Dendritic cell treated with granulocyte-macrophage colony-stimulating factor and Interleukin-4, amounts not matched to agents 40 ng/mL and 50 ng/mL, for 4 days (primary cell): ENCODE measurements around the gene FNDC3B.

ENCODE experiments used
- H3K27ac Mint-ChIP-seq: one replicate; pipeline ENCODE4 v1.8.0; 2022; ENCODE audit warnings: mild to moderate bottlenecking, mixed read lengths
- H3K27me3 Mint-ChIP-seq: one replicate; pipeline ENCODE4 v1.8.0; 2022; ENCODE audit warnings: mild to moderate bottlenecking, mixed read lengths
- H3K36me3 Mint-ChIP-seq: one replicate; pipeline ENCODE4 v1.8.0; 2022; ENCODE audit warnings: low read depth, mixed read lengths
- H3K4me1 Mint-ChIP-seq: one replicate; pipeline ENCODE4 v1.8.0; 2022; ENCODE audit warnings: low read depth, mixed read lengths
- H3K4me3 Mint-ChIP-seq: one replicate; pipeline ENCODE4 v1.8.0; 2022; ENCODE audit warnings: mild to moderate bottlenecking, moderate library complexity, mixed read lengths
- H3K9me3 Mint-ChIP-seq: one replicate; pipeline ENCODE4 v1.8.0; 2022; ENCODE audit warnings: mixed read lengths
- intact Hi-C: fragments of 100-400 bp; cut with micrococcal nuclease; formaldehyde crosslinking; loops from one replicate; pipeline ENCODE4 v1.15.0; 2022

Gene FNDC3B

GRCh38 chr3:172177046-172177445, 137.7 kb downstream of the FNDC3B start:
- H3K36me3 Mint-ChIP-seq = peaks cover 11% of the 10 kb centered on the region

GRCh38 chr3:172177803-172178316, 138.5 kb downstream of the FNDC3B start:
- Mint-ChIP-seq H3K36me3 (peaks cover 11% of the 10 kb centered on the region), H3K27ac (peak overlapping the region; percentile 50), H3K4me1 (peaks cover 75% of the 10 kb centered on the region), H3K4me3 (no peak overlapping the region), H3K27me3 (no peaks in the 10 kb centered on the region), H3K9me3 (no peaks in the 10 kb centered on the region)
- intact Hi-C loops = no loop called here

More at GRCh38 chr3:172177046-172177445, 137.7 kb downstream of the FNDC3B start:
- Mint-ChIP-seq H3K4me3 (no peak overlapping the region), H3K4me1 (peaks cover 71% of the 10 kb centered on the region), H3K9me3 (no peaks in the 10 kb centered on the region), H3K27ac (peak overlapping the region; percentile 66), H3K27me3 (no peaks in the 10 kb centered on the region)
- intact Hi-C loops = no loop called here

DNA sequence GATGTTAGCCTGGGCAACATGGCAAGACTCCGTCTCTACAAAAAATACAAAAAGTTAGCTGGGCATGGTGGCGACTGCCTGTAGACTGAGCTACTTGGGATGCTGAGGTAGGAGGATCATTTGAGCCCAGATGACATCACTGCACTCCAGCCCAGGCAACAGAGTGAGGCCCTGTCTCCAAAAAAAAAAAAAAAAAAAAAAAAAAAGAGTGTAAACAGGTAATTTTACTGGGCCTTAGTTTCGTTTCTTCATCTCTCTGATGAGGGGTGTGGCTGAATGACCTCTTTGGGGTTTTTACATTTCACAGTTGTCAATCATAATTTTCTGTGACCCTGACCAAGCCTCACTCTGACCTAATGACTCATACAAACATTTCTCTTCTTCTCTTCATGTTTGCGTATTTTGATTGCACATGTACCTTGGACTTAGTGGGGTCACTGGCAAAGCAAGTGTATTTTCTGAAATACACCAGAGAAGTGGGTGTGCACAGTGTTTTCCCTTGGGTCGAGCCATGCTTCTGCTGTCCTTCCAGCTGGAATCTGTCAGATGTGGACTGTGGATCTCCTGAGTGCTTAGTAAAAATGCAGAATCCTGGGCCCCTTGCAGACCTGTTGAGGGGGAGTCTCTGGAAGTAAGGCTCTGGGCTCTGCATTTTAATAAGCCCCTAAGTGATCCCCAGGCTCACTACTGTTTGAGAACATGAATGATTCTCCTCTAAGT, 140.5 kb downstream of the FNDC3B start:
- Mint-ChIP-seq H3K4me3 (no peak overlapping the region), H3K27ac (peak overlapping the region; percentile 27), H3K9me3 (no peaks in the 10 kb centered on the region), H3K4me1 (peaks cover 80% of the 10 kb centered on the region), H3K27me3 (no peaks in the 10 kb centered on the region), H3K36me3 (peaks cover 18% of the 10 kb centered on the region)
- intact Hi-C loops = no loop called here

- intact Hi-C loops = no loop called here
- peaks cover 18% of the 10 kb centered on the region for H3K36me3 Mint-ChIP-seq
- no peaks in the 10 kb centered on the region for H3K9me3 Mint-ChIP-seq
- H3K4me3 Mint-ChIP-seq = no peak overlapping the region
- H3K4me1 Mint-ChIP-seq = peaks cover 81% of the 10 kb centered on the region
- peak overlapping the region; percentile 27 for H3K27ac Mint-ChIP-seq
- H3K27me3 Mint-ChIP-seq = no peaks in the 10 kb centered on the region
Observed at GRCh38 chr3:172180473-172180872, 141.1 kb downstream of the FNDC3B start.

GRCh38 chr3:172181932-172182586, 142.7 kb downstream of the FNDC3B start:
- H3K27ac Mint-ChIP-seq = peak overlapping the region; percentile 69
- no peak overlapping the region for H3K4me3 Mint-ChIP-seq
- peaks cover 18% of the 10 kb centered on the region for H3K36me3 Mint-ChIP-seq
- H3K9me3 Mint-ChIP-seq = no peaks in the 10 kb centered on the region
- intact Hi-C loops = no loop called here
- H3K27me3 Mint-ChIP-seq = no peaks in the 10 kb centered on the region
- peaks cover 71% of the 10 kb centered on the region for H3K4me1 Mint-ChIP-seq

DNA sequence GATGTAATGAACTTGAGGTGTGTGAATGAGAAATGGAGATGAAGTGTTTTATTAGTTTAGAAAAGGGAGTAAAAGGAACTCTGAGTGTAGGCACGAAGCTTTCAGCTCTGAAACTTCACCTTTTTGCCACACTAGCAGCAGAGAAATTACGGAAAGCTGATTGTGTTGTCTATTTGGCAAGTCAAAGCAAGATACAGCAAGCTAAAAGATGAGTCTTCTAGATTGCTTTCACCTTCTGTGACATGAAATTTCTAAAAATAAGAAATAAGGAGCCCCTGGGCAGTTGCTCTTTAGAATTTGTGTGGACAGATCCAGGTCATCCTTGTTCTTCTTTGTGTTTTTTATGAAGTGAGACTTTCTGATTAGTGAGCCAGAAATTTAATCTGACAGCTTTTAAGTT, 143.4 kb downstream of the FNDC3B start:
- Mint-ChIP-seq H3K9me3 (no peaks in the 10 kb centered on the region), H3K27ac (peak overlapping the region; percentile 69), H3K27me3 (no peaks in the 10 kb centered on the region), H3K4me3 (no peak overlapping the region), H3K4me1 (peaks cover 66% of the 10 kb centered on the region), H3K36me3 (peaks cover 16% of the 10 kb centered on the region)
- intact Hi-C loops = no loop called here

- intact Hi-C loops = no loop called here
- Mint-ChIP-seq H3K9me3 (no peaks in the 10 kb centered on the region), H3K27ac (no peak overlapping the region)
Observed at GRCh38 chr3:172184106-172184822, 144.9 kb downstream of the FNDC3B start.

GRCh38 chr3:172185907-172186306, 146.5 kb downstream of the FNDC3B start:
- peaks cover 56% of the 10 kb centered on the region for H3K4me1 Mint-ChIP-seq
- intact Hi-C loops = no loop called here
- peaks cover 7% of the 10 kb centered on the region for H3K36me3 Mint-ChIP-seq
- peak overlapping the region; percentile 24 for H3K4me3 Mint-ChIP-seq
- H3K27ac Mint-ChIP-seq = peak overlapping the region; percentile 33
- no peaks in the 10 kb centered on the region for H3K27me3 Mint-ChIP-seq
- no peaks in the 10 kb centered on the region for H3K9me3 Mint-ChIP-seq

More at GRCh38 chr3:172184106-172184822, 144.9 kb downstream of the FNDC3B start:
- peaks cover 7% of the 10 kb centered on the region for H3K36me3 Mint-ChIP-seq
- H3K4me3 Mint-ChIP-seq = no peak overlapping the region
- H3K27me3 Mint-ChIP-seq = no peaks in the 10 kb centered on the region
- peaks cover 64% of the 10 kb centered on the region for H3K4me1 Mint-ChIP-seq

DNA sequence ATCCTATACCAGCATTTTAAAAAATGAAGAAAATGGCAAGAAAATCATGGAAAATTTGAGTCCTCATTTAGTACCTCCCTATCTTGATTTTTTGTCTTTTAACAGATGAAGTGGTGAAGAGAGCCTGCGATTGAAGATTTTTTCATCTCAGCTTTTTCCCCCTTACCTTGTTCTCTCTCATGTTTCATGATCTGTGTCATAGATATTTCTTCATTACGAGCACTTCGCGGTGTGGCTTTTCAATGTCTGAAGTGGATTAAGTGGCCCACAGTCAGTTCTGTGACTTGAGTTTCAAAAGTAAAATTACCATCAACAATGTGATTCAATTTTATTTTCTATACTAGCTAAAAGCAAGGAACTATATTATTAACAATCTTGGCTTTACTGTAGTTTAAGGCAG, 147.2 kb downstream of the FNDC3B start:
- H3K36me3 Mint-ChIP-seq = peaks cover 7% of the 10 kb centered on the region
- intact Hi-C loops = no loop called here
- no peak overlapping the region for H3K4me3 Mint-ChIP-seq
- peak overlapping the region; percentile 56 for H3K27ac Mint-ChIP-seq
- H3K27me3 Mint-ChIP-seq = no peaks in the 10 kb centered on the region
- H3K9me3 Mint-ChIP-seq = no peaks in the 10 kb centered on the region
- peaks cover 53% of the 10 kb centered on the region for H3K4me1 Mint-ChIP-seq

DNA sequence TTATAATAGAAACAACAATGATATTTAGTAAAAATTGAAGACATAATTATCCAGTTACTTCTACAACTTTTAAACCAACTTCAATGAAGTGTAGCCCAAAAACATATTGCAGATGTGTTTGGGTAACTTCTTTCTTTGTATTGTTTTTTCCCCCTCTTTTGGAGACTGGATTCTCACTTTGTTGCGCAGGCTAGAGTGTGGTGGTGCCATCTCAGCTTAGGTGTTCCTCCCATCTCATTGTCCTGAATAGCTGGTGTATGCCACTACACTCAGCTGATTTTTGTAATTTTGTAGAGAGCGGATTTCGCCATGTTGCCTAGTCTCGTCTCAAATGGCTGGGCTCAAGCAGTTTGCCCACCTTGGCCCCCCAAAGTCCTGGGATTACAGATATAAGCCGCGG, 148.1 kb downstream of the FNDC3B start:
- intact Hi-C loops = no loop called here
- H3K27me3 Mint-ChIP-seq = no peaks in the 10 kb centered on the region
- no peak overlapping the region for H3K4me3 Mint-ChIP-seq
- peaks cover 45% of the 10 kb centered on the region for H3K4me1 Mint-ChIP-seq
- peaks cover 7% of the 10 kb centered on the region for H3K36me3 Mint-ChIP-seq
- no peak overlapping the region for H3K27ac Mint-ChIP-seq
- H3K9me3 Mint-ChIP-seq = no peaks in the 10 kb centered on the region

DNA sequence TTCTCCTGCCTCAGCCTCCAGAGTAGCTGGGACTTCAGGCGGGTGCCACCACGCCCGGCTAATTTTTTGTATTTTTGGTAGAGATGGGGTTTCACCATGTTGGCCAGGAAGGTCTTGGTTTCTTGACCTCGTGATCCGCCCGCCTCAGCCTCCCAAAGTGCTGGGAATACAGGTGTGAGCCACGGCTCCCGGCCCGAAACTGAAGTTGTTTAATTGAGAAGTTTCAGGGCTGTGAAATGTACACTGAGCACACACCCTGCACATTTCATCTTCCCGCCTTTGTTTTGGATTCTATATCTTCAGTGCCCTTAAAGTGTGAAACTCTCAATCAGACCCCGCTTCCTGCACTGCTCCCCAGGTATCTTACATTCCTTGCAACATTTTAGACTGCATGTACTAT, 149.1 kb downstream of the FNDC3B start:
- Mint-ChIP-seq H3K27ac (no peak overlapping the region), H3K9me3 (no peaks in the 10 kb centered on the region), H3K27me3 (no peaks in the 10 kb centered on the region), H3K4me1 (peaks cover 39% of the 10 kb centered on the region), H3K4me3 (no peak overlapping the region), H3K36me3 (peaks cover 7% of the 10 kb centered on the region)
- intact Hi-C loops = no loop called here

DNA sequence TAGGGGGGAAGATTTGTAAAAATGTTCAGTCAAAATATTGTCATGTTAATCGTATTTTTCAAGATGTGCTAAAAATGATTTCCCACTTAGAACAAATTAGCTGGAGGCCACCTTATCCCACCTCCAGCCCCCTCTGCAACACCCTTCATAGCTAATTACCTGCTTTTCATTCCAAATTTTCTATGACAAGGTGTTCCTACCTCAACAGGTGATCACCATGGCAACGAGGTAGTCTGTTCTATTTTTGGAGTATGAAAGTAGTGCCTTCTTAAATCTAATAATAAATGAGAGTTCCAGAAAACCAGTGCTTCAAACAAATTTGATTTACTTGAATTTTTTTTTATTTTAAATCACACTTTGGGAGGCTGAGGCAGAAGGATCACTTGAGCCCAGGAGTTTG, 149.8 kb downstream of the FNDC3B start:
- no peaks in the 10 kb centered on the region for H3K9me3 Mint-ChIP-seq
- H3K27ac Mint-ChIP-seq = peak overlapping the region; percentile 17
- H3K36me3 Mint-ChIP-seq = peaks cover 3% of the 10 kb centered on the region
- no peaks in the 10 kb centered on the region for H3K27me3 Mint-ChIP-seq
- peaks cover 35% of the 10 kb centered on the region for H3K4me1 Mint-ChIP-seq
- intact Hi-C loops = no loop called here
- H3K4me3 Mint-ChIP-seq = no peak overlapping the region

DNA sequence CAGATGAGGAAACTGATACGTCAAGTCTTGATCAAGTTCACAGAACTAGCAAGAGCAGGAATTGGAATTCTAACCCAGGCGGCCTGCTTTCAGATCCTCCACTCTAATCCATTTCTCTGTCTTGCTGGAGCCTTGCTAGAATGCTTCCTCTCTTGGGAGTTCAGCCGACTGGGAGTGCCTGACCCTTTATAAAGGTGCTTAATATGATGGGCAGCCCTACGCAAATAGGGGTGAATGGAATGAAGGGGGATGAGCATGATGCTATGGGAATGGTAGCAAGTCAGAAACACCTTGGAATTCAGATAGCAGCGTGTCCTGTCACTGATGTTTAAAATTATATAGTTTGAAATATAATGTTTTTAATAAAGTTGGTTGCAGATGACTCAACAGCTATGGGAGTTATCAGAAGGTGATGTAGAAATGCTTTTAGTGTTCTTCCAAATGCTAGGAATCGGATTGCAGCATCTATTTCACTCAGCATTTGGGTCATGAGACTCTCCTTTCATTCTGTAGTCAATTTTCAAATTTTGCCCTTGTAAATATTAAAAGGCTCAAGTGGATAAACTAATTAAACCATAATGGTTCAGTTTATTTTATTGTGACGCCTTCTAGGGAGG, 150.7 kb downstream of the FNDC3B start:
- H3K27ac Mint-ChIP-seq = peak overlapping the region; percentile 17
- intact Hi-C loops = no loop called here
- H3K4me3 Mint-ChIP-seq = no peak overlapping the region
- H3K27me3 Mint-ChIP-seq = no peaks in the 10 kb centered on the region
- no peaks in the 10 kb centered on the region for H3K9me3 Mint-ChIP-seq
- H3K4me1 Mint-ChIP-seq = peaks cover 30% of the 10 kb centered on the region
- H3K36me3 Mint-ChIP-seq = no peaks in the 10 kb centered on the region

- Mint-ChIP-seq H3K36me3 (no peaks in the 10 kb centered on the region), H3K4me3 (no peak overlapping the region), H3K27me3 (no peaks in the 10 kb centered on the region), H3K4me1 (peaks cover 21% of the 10 kb centered on the region), H3K9me3 (no peaks in the 10 kb centered on the region), H3K27ac (no peak overlapping the region)
- intact Hi-C loops = no loop called here
Observed at GRCh38 chr3:172190980-172191379, 151.6 kb downstream of the FNDC3B start.
